Head of caudate nucleus (tissue), 42 donors: Measurements from ENCODE around the gene NT5C2.

Source experiments
- DNase-seq, 42 donors: peaks; one replicate each; pipeline versions ENCODE4 v3.0.0 to v3.0.0-alpha.2; 2020 to 2021; ENCODE audit warnings: mixed read lengths in 7 of 42
- intact Hi-C: fragments of 100-400 bp; cut with DNase I; formaldehyde crosslinking; loops from one replicate; pipeline ENCODE4 v1.15.0; 2022

Gene NT5C2

GRCh38 chr10:103053659-103054581 is 139.2 kb downstream of the NT5C2 start:
- peak; percentile 29 to 82 (median 63) for DNase-seq
- intact Hi-C loops: no loop called here

DNA sequence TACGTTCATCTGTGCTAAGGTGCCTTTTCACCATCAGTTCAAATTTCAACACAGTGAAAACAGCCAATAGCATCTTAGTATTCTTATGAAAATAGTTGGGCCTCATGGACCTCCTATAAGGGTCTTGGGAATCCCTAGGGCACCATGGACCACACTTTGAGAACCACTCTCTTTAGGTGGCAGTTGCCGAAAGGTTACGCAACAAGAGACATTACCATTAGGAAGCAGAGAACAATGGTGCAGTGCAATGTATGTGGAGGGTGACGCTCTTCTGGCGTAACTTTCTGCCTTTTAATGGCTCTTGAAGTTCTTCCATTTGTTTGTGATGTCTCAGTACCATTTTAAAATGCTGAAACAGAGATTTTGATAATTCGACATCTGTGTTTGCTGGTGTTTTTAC is 143.8 kb downstream of the NT5C2 start:
- no peak for DNase-seq
- intact Hi-C loops: no loop called here

- DNase-seq: no peak
- intact Hi-C loops: no loop called here
Measured at GRCh38 chr10:103047381-103047780, 145.7 kb downstream of the NT5C2 start.

DNA sequence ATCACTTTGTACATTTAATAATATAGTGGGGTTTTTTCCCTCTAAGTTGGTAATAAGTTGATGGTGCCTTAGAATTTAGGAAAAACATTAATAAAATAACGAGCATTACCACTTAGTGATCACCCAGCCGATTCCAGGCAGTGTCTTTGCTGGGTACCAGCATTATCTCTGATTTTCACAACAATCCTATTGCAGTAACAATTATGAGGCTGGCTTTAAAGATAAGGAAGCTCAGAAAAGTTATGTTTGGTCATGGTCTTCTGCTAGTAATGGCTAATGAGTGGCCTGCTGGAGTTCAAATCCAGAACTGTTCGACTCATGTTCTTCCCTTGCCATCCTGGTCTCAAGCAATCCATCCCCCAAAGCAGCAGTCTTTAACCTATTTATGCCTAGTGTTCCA is 147.1 kb downstream of the NT5C2 start:
- intact Hi-C loops: no loop called here
- DNase-seq: no peak

DNA sequence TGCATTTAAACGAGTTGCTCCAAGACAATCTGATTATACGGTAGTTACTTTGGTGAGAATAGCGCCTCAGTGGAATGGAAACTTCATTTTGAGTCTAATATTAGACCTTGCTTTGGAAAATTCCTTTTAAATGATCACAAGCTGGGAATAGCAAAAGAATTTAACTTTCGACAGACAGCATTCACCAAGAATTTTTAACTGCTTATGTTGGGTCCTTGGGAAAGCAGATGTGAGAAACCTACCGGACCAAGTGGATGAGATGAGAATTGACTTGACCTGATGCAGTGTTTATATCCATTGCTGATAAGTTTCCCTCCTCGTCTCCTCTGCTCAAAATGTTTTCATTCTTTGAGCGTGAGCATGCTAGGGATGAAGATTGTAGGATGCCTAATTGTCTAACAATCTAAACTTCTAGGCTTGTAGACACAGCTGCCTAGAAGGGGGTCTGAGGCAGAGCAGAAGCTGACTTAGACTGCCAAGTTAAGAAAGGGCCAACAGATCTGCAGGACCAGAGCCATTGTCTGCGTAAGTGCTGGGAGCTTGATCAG is 148.1 kb downstream of the NT5C2 start:
- intact Hi-C loops: no loop called here
- DNase-seq: no peak

GRCh38 chr10:103042908-103043307 is 150.2 kb downstream of the NT5C2 start:
- intact Hi-C loops: no loop called here
- DNase-seq: no peak

DNA sequence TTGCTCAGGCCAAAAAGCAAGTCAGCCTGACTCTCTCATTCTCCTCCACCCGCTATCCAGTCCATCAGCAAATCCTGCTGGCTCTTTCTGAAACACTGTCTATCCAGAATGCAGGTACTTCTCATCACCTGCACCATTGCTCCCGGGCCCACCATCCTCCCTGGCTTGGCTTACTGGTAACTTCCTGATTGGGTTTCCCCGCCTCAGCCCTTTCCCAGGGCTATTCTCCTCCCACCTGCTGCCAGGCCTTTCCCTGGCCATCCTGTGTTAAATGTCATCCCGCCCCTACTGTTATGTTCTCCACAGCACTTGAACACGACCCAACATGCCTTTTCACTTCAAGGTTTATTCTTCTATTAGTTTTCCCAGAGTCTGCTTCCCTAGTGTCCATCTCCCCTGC is 150.9 kb downstream of the NT5C2 start:
- no peak for DNase-seq
- intact Hi-C loops: no loop called here

- intact Hi-C loops: no loop called here
- DNase-seq: no peak
Measured at GRCh38 chr10:103041391-103041790, 151.7 kb downstream of the NT5C2 start.

DNA sequence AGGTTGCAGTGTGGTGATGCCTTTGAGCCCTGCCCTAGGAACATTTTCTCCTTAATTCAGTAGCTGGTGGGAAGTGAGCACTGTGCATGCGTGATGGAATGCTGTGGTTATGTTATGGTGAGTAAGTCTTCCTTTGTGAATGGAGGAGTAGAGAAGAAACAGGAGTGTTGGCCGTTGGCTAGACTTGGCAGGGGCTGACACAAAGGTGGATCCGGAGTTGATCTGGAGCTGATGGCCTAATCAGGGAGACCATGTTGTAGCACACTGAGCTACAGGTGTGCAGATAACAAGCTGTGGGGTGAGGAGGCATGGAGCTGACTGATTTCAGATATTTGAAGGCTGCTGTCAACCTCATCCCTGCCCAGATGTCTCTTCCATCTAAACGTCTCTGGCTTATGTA is 152.7 kb downstream of the NT5C2 start:
- intact Hi-C loops: no loop called here
- no peak for DNase-seq

DNA sequence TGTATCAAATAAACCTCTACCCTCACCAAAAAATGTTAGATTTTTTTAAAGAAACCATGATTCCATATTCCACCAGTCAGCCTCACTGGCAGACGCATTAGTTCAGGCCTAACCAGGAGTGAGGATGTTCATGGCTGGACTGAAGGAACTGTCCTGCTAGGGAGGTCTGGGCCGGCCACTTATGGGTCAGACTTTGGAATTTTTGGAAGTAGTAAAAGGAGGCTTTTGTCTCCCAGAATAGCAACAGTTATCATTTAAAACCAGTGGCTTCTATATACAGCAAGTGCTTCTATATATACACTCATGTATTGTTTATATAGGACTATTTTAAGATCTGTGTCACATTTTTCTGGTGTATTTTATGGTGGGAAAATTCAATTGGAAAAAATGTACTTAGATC is 154.5 kb downstream of the NT5C2 start:
- no peak for DNase-seq
- intact Hi-C loops: no loop called here
